ENCODE results near the gene ANK2.

ANK2 gene

DNA sequence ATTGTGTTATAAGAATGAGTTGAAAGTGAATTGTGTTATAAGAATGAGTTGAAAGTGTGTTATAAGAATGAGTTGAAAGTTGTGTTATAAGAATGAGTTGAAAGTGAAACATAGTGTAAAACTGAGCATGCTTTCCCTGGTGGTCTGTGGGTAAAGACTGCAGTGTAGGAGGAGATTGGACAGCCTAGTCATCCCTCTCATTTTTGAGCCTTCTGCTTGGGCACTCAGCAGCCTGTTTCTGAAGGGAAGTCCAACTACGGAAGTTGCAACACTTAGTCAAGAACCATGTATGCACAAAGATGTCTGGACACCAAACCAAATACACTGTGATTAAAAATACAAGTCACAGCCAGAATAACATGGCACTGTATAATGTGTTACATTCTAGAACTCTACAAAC, 72.6 kb downstream of the ANK2 start:
- TF ChIP-seq, protein P1, sequence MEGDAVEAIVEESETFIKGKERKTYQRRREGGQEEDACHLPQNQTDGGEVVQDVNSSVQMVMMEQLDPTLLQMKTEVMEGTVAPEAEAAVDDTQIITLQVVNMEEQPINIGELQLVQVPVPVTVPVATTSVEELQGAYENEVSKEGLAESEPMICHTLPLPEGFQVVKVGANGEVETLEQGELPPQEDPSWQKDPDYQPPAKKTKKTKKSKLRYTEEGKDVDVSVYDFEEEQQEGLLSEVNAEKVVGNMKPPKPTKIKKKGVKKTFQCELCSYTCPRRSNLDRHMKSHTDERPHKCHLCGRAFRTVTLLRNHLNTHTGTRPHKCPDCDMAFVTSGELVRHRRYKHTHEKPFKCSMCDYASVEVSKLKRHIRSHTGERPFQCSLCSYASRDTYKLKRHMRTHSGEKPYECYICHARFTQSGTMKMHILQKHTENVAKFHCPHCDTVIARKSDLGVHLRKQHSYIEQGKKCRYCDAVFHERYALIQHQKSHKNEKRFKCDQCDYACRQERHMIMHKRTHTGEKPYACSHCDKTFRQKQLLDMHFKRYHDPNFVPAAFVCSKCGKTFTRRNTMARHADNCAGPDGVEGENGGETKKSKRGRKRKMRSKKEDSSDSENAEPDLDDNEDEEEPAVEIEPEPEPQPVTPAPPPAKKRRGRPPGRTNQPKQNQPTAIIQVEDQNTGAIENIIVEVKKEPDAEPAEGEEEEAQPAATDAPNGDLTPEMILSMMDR (IDR thresholded peaks at IDR 0.05; ENCODE audit: low read depth, low read length) = no peak
- in situ Hi-C loops (cut with HindIII; ENCODE audit: low sequenced_read_pairs) = no loop called here
- H3K4me3 ChIP-seq (ENCODE audit: low read depth, low read length) = no peak overlapping the region
- no peak for DNase-seq (ENCODE audit: low read depth, low spot score)

DNA sequence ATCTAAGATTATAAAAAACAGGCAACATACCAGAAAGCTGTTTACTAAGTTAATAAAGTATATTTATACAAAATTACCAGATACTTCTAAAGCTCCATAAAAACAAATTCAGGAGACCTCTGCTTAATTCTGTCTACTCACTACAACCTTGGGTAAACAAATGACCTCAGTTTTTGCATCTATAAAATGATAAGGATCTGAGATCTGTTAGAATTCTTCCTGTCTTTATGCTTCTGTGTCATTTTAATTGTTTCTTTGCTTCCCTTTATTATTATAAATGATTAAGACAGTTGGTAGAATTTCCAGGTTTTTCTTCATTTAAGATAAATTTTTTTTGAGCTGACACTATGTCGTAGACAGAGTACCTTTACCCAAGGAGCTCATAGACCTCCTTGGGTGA, 76.0 kb downstream of the ANK2 start:
- in situ Hi-C loops (cut with HindIII; ENCODE audit: low sequenced_read_pairs) = no loop called here
- TF ChIP-seq, protein P1 (IDR thresholded peaks at IDR 0.05; ENCODE audit: low read depth, low read length) = no peak
- no peak overlapping the region for H3K4me3 ChIP-seq (ENCODE audit: low read depth, low read length)
- no peak for DNase-seq (ENCODE audit: low read depth, low spot score)

DNA sequence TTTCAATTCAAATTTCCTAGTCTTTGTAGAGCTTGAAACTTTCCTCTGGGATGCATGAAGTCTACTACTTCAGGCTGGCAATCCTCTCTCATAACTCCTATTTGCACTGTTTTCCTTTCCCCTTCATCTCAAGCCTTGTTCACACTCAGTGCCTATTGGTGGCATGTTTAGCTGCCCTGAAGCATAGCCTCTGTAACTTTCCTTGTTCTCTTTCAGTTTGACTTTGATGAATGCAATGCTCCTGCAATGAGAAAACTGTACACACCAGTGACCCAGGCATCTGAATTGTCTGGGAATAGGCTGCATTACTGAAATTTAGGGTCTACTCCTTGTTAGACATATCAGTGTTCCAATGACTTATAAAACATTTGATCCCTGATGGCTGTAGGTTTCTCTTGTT, 81.7 kb downstream of the ANK2 start:
- TF ChIP-seq, protein P1 (IDR thresholded peaks at IDR 0.05; ENCODE audit: low read depth, low read length) = no peak
- H3K4me3 ChIP-seq (ENCODE audit: low read depth, low read length) = no peak overlapping the region
- in situ Hi-C loops (cut with HindIII; ENCODE audit: low sequenced_read_pairs) = no loop called here
- no peak for DNase-seq (ENCODE audit: low read depth, low spot score)

GRCh38 chr4:113131621-113132020, 82.2 kb downstream of the ANK2 start:
- no peak for DNase-seq (ENCODE audit: low read depth, low spot score)
- no peak overlapping the region for H3K4me3 ChIP-seq (ENCODE audit: low read depth, low read length)
- in situ Hi-C loops (cut with HindIII; ENCODE audit: low sequenced_read_pairs) = no loop called here
- TF ChIP-seq, protein P1 (IDR thresholded peaks at IDR 0.05; ENCODE audit: low read depth, low read length) = no peak

GRCh38 chr4:113141901-113142346, 92.5 kb downstream of the ANK2 start:
- TF ChIP-seq, protein P1 (IDR thresholded peaks at IDR 0.05; ENCODE audit: low read depth, low read length) = no peak
- DNase-seq (ENCODE audit: low read depth, low spot score) = peak; percentile 86
- in situ Hi-C loops (cut with HindIII; ENCODE audit: low sequenced_read_pairs) = no loop called here
- H3K4me3 ChIP-seq (ENCODE audit: low read depth, low read length) = no peak overlapping the region

DNA sequence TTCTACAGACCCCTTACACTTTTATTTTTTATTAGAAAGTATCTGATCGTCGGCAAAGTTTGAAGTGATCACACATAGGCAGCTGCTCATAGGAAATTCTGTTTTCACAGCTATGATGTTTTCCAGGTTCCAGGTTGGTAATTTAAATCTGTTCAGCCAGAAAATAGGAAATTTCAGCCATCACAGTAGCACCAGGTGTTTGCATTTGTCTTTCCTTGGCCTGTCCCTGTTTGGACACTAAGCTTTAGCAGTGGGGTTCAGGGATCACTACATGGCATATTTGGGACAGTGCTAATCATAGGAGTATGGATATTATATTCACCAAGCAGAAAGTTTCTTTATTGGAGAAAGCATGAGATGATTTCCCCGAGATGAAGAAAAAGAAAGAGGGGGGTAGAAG, 92.9 kb downstream of the ANK2 start:
- no peak overlapping the region for H3K4me3 ChIP-seq (ENCODE audit: low read depth, low read length)
- DNase-seq (ENCODE audit: low read depth, low spot score) = no peak
- TF ChIP-seq, protein P1 (IDR thresholded peaks at IDR 0.05; ENCODE audit: low read depth, low read length) = no peak
- in situ Hi-C loops (cut with HindIII; ENCODE audit: low sequenced_read_pairs) = no loop called here

- TF ChIP-seq, protein P1 (IDR thresholded peaks at IDR 0.05; ENCODE audit: low read depth, low read length) = no peak
- H3K4me3 ChIP-seq (ENCODE audit: low read depth, low read length) = no peak overlapping the region
- no peak for DNase-seq (ENCODE audit: low read depth, low spot score)
- in situ Hi-C loops (cut with HindIII; ENCODE audit: low sequenced_read_pairs) = no loop called here
Measured at GRCh38 chr4:113144091-113144490, 94.6 kb downstream of the ANK2 start.
